Stimulated activated CD4-positive, alpha-beta T cell treated with anti-CD3 and anti-CD28 coated beads, Interleukin-12 subunit alpha, Interleukin-12 subunit beta, amount 100 ng/mL, for 24 hours (primary cell): ENCODE measurements around the gene MATN1.

Source experiments
- DNase-seq, 2 experiments: peaks; one replicate each; pipeline ENCODE4 v3.0.0-alpha.2; 2020; ENCODE audit warnings: low read depth in 2 of 2

The MATN1 gene

GRCh38 chr1:30758121-30758688, 34.8 kb upstream of the MATN1 start:
- no peak for DNase-seq

DNA sequence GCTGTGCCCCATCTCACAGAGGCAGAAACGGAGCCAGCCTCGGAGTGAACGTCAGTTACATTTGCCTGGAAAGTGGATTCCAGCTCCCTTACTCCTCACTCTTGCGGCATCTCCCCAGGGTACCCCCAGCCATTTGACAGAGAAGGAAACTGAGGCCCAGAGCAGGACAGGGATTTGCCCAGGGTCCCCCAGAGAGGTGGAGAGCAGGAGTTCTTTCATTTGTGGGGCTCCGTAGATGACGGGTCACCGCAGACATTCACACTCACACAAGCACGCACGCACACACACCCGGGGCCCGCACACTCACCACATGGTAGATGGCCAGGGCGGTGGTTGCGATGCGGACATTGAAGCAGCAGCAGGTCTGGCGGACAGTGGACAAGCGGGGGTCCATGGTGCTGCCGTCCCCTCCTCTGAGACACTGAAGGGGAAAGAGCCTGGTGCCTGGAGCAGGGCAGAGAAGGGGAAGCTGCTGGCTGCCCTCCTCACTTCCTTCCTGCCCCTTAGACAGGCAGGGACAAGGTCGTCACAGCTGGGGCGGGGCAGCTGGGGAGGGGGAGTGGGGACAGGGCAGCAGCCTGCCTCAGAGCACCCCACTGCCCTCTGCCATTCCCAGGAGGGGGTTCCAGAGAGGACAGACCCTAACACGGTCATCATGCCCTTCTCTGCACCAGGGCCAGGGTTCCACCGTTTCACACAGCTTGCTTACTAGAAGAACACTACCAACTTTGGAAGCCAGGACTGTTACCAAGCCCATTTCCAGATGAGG, 34.2 kb upstream of the MATN1 start, which contains the start of gene LAPTM5:
Gene LAPTM5, minus strand, starts transcription at position 423 of the 769 bp plus-strand sequence. Its CDS starts 29 bp downstream, at position 394.
- DNase-seq = no peak

- peak in 1 of 2 experiments; percentile 63 for DNase-seq
Observed at GRCh38 chr1:30756545-30757351, 33.4 kb upstream of the MATN1 start.

DNA sequence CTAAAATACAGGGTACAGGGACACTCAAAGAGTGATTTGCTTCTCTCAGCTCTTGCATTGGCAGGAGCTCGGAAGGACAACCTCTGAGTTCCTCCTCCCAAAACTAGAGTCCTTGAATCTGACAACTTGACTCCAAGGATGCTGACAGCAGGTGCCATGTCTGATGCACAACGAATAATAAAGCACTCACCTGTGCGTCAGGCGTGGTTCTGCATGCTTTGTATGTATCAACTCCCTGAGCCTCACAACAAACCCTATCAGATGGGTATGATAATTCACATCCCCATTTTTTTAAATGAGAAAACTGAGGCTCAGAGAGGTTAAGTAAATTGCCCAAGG, 32.8 kb upstream of the MATN1 start:
- DNase-seq = no peak

DNA sequence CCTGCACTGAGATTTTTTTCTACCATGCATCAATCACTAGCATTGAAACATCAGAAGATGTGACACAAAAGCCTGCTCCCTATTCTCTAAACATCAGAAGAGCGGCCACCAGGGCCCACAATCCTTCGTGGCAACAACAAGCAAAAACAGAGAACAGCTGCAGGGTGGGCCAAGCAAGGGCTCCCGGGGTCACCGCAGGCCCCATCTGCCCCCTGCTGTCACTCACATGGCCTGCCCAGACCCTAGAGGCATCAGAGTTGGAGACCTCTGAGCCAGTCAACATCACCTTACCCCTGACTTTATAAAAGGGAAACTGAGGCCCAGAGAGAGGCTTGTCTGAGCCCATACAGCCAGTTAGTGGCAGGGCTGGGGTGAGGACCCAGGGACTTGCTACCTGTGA, 32.4 kb upstream of the MATN1 start:
- no peak for DNase-seq

GRCh38 chr1:30755334-30755733, 31.9 kb upstream of the MATN1 start:
- no peak for DNase-seq

GRCh38 chr1:30754684-30755171, 31.3 kb upstream of the MATN1 start:
- no peak for DNase-seq

DNA sequence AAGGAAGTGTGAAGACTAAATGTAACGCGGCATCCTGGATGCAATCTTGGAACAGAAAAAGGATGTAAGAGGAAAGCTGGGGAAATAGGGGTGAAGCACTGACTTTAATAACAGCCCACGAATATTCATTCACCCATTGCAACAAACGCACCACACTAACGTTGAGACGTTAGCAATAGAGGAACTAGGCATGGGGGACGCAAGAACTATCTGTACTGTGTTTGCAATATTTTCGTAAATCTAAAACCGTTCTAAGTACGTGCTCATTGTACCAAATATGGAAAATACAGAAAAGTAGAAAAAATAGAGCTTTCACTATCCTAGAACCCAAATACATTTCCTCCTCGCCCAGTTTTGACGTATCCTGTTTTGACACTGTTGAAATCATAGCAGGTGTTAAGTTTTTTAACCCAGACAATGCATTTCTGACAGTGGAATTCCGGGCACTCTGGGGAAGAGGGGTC, 30.3 kb upstream of the MATN1 start:
- DNase-seq = no peak

GRCh38 chr1:30753118-30753517, 29.7 kb upstream of the MATN1 start:
- no peak for DNase-seq

GRCh38 chr1:30752651-30752908, 29.2 kb upstream of the MATN1 start:
- no peak for DNase-seq

DNA sequence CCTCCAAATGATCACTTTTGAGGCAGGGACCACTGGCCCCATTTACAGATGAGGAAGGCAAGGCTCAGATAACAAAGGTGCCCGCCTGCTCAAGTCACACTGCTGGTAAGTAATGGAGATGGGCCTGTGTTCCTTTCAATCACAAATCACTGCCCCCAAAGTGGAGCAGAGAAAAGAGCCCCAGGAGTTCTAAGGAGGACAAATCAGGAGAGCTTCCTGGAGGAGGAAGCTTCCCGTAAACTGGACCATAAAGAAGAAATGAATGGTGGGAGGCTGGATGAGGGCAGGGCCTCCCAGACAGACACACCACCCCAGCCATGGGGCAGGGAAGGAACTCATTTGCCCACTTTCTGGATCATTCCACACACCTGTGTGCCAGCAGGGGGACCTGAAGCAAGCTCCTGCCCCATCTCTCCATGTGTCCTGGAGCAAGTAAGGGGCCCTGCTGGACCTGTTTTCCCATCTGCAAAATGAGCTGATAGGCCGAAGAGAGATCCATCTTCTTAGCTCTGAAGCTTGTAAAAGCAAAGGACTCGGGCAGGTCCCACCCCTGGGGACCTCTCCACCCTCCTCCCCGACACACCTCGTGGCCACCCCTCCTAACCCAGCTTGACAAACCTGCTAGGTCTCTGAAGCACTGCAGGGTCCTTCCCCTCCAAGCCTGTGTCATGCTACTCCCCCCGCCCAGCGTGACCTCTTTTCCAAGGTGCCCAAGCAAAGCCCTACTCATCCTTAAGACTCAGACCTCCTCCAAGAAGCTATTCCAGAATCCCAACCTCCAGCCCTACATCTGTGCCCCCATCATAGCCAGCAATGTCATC, 28.7 kb upstream of the MATN1 start:
- DNase-seq = no peak

- DNase-seq = no peak
Observed at GRCh38 chr1:30750731-30751291, 27.4 kb upstream of the MATN1 start.

DNA sequence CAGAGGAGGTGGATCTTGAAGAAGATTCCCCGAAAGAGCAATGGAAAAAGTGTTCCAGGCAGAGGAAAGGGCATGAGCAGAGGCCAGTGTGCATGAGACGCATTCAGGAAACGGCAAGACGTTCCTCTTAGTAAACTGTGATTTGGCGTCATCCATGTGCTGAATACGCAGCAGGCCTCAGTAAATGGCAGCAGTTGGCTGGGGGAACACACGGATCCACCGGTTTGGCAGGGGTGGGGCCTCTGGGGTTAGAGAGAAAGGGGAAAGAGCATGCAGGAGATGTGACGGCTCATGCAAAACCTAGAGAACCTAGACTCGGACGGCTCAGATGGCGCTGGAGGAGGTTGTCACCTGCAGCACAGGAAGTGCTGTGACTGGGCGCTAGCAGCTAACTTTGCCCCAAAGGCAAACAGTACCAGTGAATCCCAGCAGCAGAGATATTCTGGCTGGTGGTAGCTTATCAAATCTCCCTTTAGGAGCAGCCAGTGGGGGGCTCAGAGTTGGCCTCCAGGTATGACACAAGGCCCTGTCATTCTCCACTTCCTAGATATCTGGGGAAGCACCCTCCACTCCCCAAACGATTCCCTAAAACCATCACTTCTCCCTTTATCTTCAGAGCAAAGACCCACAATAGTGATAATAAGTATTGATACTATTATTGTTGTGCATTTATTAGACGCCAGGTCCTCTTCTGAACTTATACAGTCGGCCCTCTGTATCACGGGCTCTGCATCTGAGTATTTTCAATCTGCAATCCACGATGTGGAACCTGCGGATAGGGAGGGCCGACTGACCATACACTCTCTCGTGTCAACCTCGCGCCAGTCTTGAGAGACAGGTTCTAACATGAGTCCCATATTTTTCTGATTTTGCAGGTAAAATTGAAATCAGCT, 26.6 kb upstream of the MATN1 start:
- DNase-seq = no peak

DNA sequence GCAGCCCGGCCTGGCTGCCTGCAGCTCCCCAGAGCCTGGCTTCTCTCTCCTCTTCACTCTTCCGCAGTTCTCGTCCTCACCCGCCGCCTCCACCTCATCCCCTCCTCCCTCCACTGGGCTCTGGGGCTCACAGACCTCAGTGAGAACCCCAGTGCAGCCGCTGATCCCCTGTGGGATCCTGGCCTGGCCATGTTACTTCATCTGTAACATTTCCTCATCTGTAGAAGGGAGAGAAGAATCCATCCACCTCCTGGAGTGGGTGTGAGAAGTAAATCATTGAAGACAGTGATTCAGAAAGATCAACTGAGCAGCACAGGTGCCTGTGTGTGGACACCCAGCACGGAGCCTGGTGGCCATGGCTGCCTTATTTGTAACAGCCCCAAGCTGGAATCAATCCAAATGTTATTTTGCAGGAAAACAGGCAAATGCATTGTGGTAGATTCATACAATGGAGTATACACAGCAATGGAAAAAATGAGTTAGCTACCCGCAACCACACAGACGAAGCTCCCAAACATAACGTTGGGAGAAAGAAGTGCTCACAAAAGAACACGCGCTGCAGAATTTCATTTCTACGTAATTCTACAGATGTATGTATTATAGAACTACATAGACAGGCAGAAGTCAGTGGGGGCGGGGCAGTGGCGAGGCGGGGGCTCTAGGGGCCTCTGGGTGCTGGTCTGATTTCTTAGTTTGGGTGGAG, 25.5 kb upstream of the MATN1 start:
- no peak for DNase-seq

DNA sequence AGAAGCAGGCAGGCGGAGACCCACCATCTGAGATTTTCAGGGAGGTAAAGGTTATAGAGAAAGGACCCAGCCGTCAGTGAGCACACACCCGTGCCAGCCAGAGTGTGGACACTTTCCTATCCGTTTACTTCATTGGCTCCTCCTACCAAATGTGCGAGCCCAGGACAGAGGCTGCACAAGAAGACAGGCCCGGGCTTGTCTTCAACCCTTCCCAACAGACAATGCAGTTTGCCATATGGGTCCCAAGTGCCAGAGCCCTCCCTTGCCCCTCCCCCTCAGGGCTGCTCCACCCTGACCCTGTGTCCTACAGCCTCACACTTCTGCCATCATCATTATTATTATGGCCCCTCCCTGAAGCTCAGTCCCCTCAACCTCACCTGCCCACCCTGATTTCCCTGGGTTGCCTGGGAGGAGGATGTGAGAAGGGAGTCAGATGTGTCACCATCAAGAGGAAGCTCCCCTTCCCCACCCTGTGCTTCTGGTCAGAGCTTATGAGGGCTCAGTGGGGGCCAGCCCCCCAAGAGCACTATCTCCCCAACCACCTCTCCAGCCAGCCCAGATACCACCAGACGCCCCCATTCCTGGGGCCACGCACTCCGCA, 24.8 kb upstream of the MATN1 start:
- no peak for DNase-seq

- DNase-seq = no peak
Observed at GRCh38 chr1:30747033-30748008, 23.9 kb upstream of the MATN1 start.

- no peak for DNase-seq
Observed at GRCh38 chr1:30746212-30747032, 23.0 kb upstream of the MATN1 start.
